B cell (primary cell): ENCODE data around the gene RPS29.

ENCODE experiments used
- CTCF ChIP-seq: fragments of 200-600 bp; IDR thresholded peaks from one replicate; pipeline ENCODE4 v1.8.0; 2022; ENCODE audit warnings: antibody characterized with exemption, mild to moderate bottlenecking
- EZH2 ChIP-seq: IDR thresholded peaks from 2 replicates; pipeline ENCODE4 v1.6.1; 2012; ENCODE audit warnings: borderline replicate concordance, low read depth, mild to moderate bottlenecking, moderate library complexity, low read length; ENCODE audit not compliant: insufficient read depth, poor library complexity, severe bottlenecking

- TF ChIP-seq CTCF (no peak), EZH2 (no peak)
These were observed 36.3 kb downstream of the RPS29 start for GRCh38 chr14:49549881-49550280.
